Measurements from ENCODE around the gene SRSF7.

GRCh38 chr2:38722271-38723061 lies 28.7 kb downstream of the SRSF7 start:
- TF ChIP-seq CTCF (IDR thresholded peaks at IDR 0.05) = no peak
- no peak for TF ChIP-seq POLR2A (IDR thresholded peaks at IDR 0.05)
